HG03280 (cell line): ENCODE measurements around the gene OSBPL2.

Experiments used
- ATAC-seq: cut with Tn5 transposase; IDR thresholded peaks from one replicate; pipeline ENCODE4 v1.9.1; 2021; ENCODE audit warnings: mild to moderate bottlenecking, moderate library complexity; ENCODE audit not compliant: unreplicated experiment

OSBPL2 gene

GRCh38 chr20:62219992-62220665 is 18.2 kb upstream of the OSBPL2 start, which contains the start of gene HRH3:
TSS of gene HRH3 (minus strand) at chr20:62220278. CDS start at chr20:62219970, 308 bp downstream.
- no peak for ATAC-seq

DNA sequence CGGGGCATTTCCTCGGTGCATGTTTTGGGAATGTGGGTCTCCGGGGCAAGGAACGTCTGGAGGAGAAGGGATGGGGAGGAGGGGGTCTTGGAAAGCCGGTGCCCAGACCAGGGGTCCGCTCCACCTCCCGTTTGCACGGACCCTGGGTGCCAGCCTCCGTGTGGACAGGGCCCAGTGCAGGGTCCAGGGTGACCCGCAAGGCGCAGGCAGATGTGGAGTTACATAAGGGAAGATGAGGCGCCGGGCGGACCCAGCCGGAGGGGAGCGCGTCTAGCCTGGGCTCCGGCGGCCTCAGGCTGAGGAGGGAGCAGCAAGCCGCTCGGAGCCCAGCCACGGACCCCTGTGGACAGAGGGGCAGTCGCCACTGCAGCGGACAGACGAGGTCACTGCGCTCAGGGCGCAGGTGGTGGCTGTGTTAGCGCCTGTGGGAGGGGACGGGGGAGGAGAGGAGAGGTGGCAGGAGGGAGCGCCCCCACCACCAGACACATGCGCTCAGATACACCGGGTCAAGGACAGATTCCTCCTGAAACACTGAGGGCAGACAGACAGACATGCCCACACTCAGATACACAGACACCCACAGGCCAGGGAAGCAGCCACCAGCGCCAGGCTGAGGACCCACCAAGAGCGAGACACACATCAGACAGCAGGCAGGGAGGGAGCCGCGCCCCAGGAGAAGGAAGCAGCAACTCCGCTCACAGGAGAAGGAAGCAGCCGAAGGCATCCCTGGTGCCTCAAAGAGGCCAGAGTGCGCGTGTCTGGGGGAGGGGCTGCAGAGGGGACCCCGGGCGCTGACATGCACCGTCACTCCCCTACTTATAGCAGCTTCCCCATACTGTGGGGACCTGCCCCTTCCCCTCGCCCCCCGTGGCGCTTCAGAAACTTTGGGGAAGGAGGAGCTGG is 17.4 kb upstream of the OSBPL2 start:
- ATAC-seq, result no peak

- no peak for ATAC-seq
Observed at GRCh38 chr20:62222266-62222850, 16.0 kb upstream of the OSBPL2 start.

- ATAC-seq, result no peak
Observed at GRCh38 chr20:62222972-62223371, 15.3 kb upstream of the OSBPL2 start.

DNA sequence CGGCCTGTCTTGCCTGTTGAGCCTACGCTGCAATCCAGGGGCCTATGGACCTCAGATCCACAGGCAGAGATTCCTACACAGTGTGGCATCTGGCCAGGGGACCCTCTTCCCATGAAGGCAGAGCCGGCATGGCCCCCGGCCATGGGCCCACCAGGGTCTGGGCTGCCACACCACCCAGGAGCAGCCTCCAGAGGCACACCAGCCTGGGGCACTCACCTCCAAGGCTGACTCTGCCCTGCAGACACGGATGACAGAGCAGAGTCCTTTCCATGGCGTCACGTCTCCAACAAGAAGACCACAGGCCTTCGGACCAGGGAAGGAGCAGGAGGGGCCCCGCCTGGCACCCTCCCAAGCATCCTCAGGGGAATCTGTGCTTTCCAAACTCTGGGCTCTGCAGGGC is 14.8 kb upstream of the OSBPL2 start:
- no peak for ATAC-seq

- ATAC-seq, result no peak
Observed at GRCh38 chr20:62224113-62224855, 14.0 kb upstream of the OSBPL2 start.

GRCh38 chr20:62225026-62225425 is 13.3 kb upstream of the OSBPL2 start:
- no peak for ATAC-seq

DNA sequence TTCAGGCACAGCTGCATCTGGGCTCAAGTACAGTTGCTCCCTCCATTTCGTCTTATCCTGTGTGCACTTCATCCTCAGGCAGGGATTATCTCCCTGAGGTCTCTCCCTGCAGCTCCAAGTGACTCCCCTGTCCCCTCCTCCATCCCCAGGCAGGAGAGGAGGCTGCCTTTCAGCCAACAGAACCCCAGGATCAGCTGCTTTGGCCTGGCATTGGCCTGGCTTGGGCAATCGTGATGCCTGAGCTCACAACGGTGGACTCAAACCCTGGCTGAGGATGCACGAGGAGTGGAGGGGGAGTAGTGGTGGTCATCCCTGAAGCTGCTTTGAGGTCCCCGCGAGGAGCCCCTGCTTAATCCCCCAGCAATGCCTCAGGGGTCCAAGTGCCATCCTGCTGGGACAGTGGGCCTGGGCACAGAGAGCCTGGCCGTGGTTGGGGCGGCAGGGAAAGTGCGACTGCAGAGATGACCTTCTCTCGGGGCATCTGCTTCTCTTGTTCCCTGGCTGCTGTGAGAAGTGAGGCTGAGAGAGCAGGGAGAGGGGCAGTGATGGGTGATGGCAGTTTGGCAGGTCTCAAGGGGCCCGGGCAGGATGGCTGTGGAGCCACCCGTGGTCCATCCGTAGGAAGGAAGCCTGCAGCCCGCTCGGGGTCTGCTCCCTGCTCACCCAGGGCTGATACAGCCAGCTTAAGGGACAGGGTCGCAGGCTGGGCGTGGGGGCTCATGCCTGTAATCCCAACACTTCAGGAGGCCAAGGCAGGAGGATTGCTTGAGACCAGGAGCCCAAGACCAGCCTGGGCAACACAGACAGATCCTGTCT is 12.3 kb upstream of the OSBPL2 start:
- no peak for ATAC-seq

- ATAC-seq, result no peak
Observed at GRCh38 chr20:62226707-62227590, 11.4 kb upstream of the OSBPL2 start.

DNA sequence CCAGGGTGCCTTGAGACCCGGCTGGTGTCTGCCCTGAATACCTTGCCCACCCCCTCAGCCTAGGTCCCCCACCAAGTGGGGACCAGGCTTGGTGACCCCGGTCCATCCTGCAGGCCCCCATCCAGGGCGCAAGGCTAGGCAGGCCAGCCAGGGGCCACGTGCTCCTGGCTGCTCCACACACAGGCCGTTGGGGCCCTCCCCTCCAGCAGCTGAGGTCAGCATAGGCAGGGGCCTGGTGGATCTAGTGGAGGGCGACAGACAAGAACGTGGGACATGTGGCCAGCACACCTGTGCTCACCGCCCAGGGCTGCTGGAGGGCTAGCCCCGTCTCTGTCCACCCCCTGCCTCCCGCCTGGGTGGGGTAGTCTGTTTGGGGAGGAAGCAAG is 10.7 kb upstream of the OSBPL2 start:
- ATAC-seq, result no peak

GRCh38 chr20:62227977-62228958 is 10.1 kb upstream of the OSBPL2 start:
- ATAC-seq, result no peak

DNA sequence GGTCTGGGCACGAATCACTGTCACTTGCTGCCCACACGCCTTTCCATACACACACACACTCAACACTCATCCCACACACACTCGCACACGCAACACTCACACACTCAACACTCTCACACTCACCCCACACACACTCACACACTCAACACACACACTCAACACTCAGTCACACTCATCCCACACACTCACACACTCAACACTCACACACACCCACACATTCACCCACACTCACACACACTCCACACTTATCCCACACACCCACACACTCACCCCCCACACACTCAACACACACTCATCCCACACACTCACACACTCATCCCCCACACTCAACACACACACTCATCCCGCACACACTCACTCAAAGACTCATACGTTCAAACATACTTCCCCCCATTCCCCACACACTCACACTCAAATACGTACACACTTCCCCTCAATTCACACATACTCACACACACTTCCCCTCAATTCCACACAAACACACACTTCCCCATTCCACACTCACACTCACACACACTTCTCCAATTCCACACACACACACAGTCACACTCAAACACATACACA is 9.3 kb upstream of the OSBPL2 start:
- ATAC-seq, result no peak

GRCh38 chr20:62229667-62230066 is 8.7 kb upstream of the OSBPL2 start:
- ATAC-seq, result no peak

- no peak for ATAC-seq
Observed at GRCh38 chr20:62230276-62230675, 8.0 kb upstream of the OSBPL2 start.

GRCh38 chr20:62230696-62231095 is 7.6 kb upstream of the OSBPL2 start:
- ATAC-seq, result no peak

- no peak for ATAC-seq
Observed at GRCh38 chr20:62231292-62231691, 7.0 kb upstream of the OSBPL2 start.

DNA sequence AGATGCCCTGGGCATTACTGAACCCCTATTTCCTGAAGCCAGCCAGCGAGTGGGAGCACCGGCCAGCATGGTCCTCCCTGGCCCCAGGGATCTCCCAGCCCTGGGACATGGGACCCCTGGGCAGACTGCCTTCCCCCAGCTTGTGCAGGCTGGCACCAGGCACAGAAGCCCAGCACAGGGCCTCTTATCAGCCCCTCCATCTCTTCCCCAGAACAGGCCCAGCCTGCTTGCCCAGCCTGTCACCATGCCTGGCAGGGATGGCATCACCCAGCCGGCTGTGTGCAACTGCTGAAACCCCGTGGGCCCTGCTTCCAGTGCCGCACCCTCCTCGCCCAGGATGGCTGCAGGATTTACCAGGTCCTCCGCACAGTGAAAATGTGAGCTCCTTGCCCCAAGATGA is 6.1 kb upstream of the OSBPL2 start:
- no peak for ATAC-seq
